Fibroblast of pulmonary artery (primary cell): ENCODE results near the gene ACY1.

Experiments
- DNase-seq: peaks from one replicate; pipeline ENCODE4 v3.0.0-alpha.2; 2010; ENCODE audit warnings: low read depth
- H3K4me3 ChIP-seq: replicated peaks from 2 replicates; pipeline ENCODE4 v1.5.1; 2011; ENCODE audit warnings: low read depth, mild to moderate bottlenecking, control low read depth, low read length, moderate library complexity
- TF ChIP-seq, protein P1 (sequence below): IDR thresholded peaks from 2 replicates; pipeline ENCODE4 v1.5.1; 2011; ENCODE audit warnings: mild to moderate bottlenecking, control low read depth, low read length, inconsistent platforms; ENCODE audit errors: missing control alignments

ACY1 gene

DNA sequence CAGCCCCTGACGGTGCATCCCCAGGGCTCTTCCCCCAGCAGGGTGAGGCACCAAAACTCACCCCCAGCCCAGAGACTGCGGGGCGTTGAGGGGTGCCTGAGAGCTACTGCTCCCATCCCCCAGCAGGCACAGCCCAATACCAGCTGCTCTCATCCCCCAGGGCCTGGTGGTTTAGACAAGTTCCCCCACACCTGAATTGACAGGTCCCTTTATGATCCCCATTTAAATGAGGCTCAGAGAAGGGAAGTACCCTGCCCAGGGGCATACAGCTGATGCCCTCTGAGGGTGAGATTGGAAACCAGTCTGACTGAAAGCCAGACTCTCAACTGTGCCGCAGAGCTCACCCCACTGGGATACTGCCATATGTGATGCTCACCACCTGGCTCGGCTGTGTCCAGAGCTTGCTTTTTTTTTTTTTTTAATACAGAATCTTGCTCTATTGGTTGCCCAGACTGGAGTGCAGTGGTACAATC, 52.9 kb downstream of the ACY1 start:
- H3K4me3 ChIP-seq: no peak overlapping the region
- no peak for DNase-seq
- TF ChIP-seq, protein P1, sequence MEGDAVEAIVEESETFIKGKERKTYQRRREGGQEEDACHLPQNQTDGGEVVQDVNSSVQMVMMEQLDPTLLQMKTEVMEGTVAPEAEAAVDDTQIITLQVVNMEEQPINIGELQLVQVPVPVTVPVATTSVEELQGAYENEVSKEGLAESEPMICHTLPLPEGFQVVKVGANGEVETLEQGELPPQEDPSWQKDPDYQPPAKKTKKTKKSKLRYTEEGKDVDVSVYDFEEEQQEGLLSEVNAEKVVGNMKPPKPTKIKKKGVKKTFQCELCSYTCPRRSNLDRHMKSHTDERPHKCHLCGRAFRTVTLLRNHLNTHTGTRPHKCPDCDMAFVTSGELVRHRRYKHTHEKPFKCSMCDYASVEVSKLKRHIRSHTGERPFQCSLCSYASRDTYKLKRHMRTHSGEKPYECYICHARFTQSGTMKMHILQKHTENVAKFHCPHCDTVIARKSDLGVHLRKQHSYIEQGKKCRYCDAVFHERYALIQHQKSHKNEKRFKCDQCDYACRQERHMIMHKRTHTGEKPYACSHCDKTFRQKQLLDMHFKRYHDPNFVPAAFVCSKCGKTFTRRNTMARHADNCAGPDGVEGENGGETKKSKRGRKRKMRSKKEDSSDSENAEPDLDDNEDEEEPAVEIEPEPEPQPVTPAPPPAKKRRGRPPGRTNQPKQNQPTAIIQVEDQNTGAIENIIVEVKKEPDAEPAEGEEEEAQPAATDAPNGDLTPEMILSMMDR: no peak

DNA sequence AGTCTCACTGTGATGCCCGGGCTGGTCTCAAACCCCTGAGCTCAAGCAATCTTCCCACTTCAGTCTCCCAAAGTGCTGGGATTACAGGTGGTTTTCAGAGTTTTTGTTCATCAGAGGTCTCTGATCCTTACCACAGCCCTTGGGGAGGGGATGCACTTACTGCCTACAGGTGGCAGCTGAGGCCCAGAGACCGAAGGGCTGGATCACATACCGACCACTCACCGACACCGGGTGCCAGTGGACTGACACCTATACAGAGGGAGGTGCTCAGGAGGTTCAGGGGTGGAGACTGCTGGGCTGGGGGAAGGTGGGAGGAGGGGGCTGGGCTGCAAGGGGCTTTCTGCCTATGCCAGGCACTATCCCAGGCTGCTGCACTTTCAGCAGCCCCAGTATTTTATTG, 53.5 kb downstream of the ACY1 start:
- no peak overlapping the region for H3K4me3 ChIP-seq
- TF ChIP-seq, protein P1: no peak
- DNase-seq: no peak

DNA sequence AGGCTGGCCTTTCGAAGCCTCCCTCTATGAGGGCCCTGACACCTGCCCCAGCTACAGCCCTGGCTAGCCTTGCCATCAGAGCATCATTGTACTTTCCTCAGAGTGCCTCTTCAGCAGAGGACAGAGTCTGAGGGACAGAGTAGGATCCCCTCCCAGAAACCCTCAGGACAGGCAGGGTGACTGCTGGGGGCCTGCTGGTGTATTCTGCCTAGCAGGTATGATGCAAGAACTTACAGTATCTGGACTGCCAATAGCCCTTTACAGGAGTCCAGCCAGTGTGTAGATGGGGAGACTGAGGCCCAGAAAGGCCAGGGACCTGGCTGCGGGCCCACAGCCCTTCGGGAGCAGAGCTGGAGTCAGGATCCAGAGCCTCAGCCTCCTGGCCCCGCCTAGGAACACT, 54.0 kb downstream of the ACY1 start:
- TF ChIP-seq, protein P1: no peak
- DNase-seq: no peak
- no peak overlapping the region for H3K4me3 ChIP-seq

DNA sequence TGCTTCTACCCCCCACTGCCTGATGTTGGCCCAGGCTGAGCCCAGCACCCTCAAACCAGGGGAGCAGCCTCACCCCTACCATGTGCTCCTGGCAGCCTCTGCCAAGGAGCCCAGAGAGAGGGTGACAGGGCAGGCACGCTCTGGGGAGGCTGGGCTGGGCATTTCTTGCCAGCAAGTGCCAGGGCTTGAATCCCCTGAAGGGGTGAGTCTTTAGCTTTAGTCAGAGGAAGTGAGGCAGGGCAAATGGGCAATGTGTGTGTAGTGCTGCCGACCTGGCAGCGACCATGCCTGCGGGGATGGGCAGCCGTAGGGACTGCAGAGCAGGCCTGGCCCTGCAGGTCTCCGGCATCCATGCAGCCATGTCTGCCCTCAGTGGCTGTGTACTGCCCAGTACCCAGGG, 54.9 kb downstream of the ACY1 start:
- TF ChIP-seq, protein P1: no peak
- DNase-seq: no peak
- no peak overlapping the region for H3K4me3 ChIP-seq
